ENCODE data around the gene BROX. TPM values are rescaled to one million over a fixed set of nuclear protein-coding genes. Genes with fewer than 3 reads are reported as not detected.
"Not testable (repeated sequence)": the region's sequence is repeated elsewhere in the genome, so short reads cannot be mapped to it uniquely, and the experiment has no call there.

The BROX gene
- total RNA-seq, 2 experiments from 2014 or later: 38.1 to 38.3 TPM

DNA sequence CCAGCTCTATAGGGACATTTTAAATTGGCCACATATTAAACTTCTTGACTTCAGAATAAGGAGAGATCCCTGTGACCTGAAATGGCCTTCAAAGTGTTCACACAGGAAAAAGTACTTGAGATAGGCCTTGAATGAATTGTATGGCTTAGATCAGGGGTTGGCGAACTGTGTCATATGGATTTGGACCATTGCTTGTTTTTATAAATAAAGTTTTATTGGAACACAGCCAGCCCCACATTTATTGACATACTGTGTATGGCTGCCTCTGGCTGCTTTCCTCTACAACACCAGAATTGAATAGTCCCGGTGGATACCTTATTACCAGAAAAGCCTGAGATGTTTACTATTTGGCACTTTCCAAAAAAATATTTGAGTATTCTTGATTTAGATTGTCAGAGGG, 4.0 kb downstream of the BROX start:
- ChIA-PET CTCF (no interaction called here), POLR2A (no interaction called here)

DNA sequence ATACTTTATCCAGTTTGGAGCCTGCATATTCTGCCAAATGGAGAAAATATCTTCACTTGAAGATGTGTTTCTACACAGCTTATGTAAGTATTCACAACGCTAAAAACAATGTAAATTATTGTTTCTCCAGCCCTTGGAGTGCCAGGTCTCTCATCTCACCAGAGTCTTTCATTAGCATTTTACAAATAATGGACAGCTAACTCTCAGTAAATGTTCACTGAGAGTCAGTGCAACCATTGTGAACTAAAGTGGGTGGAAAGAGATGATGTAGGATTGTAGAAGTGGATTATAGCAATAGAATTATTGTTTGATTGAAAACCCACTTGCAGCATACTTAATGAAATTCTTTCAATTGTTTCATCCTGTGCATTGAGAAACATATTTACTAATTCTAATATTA, 16.4 kb downstream of the BROX start:
- ChIA-PET CTCF (no interaction called here), POLR2A (no interaction called here)

DNA sequence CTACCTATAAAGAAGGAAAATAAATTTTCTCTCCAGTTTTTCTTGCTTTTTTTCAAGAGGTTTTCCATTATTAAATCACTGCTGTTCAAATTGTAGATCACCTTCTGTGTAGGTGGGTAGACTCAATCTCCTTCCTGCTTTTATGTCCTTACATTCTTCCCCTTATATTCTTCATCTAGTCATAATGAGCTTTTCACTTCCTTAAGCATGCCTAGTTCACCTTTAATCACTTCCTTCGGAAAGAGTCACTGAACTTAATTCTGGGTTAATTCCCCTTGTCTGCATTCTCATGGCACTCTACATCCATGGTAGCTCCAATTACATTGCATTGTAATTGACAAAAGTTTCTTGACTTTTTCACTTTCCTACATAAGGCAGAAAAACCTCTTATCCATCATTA, 18.5 kb downstream of the BROX start:
- POLR2A ChIA-PET: no interaction called here

DNA sequence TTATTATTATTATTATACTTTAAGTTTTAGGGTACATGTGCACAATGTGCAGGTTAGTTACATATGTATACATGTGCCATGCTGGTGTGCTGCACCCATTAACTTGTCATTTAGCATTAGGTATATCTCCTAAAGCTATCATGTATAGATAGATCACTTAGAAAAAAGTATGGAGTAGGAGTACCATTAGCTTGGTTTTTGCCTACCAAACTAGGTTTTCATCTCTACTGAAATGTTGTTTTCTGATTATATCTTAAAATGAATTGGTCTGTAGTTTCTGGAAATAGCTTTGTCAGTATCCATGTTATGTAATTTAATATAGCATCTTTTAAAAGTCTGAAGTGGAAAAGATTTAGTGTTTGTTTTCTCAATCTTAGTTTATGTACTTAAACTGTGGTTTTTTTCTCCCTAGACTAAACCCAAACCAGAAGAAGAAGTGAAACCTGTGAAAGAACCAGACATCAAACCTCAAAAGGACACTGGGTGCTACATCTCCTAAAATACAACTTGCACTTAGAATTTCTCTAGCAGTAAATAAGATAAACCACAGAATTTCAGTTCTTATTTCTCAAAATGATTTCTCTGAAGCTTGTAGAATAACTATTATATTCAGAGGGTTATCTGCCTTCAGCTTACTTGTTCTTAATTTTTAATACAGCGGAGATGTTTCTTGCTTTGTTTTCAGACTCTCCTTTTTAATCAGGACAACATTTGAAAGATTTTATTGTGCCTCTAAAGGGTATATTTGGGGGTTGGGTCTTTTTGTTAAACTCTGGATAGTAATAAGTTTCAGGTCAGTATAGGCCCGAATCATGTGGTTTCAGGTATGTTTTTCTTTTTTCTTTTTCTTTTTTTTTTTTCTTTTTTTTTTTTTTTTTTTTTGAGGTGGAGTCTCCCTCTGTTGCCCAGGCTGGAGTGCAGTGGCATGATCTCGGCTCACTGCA, 20.1 kb downstream of the BROX start:
- ChIA-PET POLR2A (no interaction called here), CTCF (interaction anchor here (0.7 kb wide), 1 partner anchor 274 kb away, joined by 3 read pairs; no protein-coding TSS in a partner anchor)

More for the DNA sequence above, 18.5 kb downstream of the BROX start:
- CTCF ChIA-PET: no interaction called here

DNA sequence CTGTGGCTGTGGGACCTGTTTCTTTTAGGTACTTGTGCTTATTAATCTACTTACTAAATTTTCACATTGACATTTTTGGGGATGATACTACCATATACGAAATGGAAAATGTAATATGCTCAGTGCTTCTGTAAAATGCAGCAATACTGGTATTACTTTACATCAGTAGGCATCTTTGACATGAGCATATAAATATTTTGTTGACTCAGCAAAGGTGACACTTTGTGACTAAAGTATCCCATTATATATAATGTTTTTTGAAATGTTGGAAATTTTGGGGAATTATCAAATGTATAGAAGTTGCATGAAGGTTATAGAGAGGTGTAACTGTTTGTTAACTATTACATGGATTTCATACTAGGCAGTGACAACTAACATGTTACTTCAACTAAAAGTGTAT, 22.4 kb downstream of the BROX start:
- ChIA-PET CTCF (no interaction called here), POLR2A (no interaction called here)

DNA sequence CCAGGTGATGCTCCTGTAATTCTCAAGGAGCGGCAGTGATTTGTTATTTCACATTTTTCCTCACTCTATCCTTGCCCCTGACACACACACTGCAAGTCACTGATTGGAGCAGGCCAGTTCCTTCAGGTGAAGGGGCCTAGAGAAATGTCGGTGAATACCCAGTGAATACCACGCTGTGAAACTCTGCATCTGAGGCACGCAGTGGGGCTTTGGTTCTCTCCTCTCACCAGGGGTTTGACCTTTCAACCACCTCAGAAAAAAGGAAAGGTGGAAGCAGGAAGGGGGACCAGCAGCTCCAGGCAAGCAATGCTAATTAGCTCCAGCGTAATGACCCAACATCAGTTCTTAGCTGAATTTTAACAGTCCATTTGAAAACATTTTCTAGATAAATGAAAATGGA, 24.1 kb downstream of the BROX start:
- POLR2A ChIA-PET: interaction anchor here (0.5 kb wide), 2 partner anchors 17 to 207 kb away, joined by 3 to 7 read pairs; no protein-coding TSS in a partner anchor
- CTCF ChIA-PET: no interaction called here

DNA sequence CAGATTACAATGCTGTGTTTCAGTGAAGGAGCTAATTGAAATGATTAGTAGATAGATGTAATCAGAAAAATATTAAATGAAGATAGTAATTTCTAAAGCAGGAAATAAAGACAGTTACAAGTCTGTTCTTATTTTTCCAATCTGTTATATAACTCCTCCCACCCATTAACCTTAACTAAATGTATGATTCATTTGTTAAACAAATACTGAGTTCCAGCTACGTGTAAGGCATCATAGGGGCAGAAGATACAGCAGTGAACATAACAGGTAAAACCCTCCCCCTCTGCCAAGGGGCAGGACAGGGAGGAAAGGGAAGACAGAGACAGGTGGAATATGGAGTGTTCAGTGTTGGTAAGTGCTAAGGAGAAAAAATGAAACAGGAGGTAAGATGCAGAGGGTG, 24.6 kb downstream of the BROX start, which contains the start of gene FAM177B:
Gene FAM177B, plus strand, starts transcription at position 231 of the 400 bp plus-strand sequence. CDS start 9,344 bp downstream, outside the sequence.
- ChIA-PET CTCF (no interaction called here), POLR2A (interaction anchor here (0.5 kb wide), 1 partner anchor 207 kb away, joined by 3 read pairs; no protein-coding TSS in a partner anchor)

DNA sequence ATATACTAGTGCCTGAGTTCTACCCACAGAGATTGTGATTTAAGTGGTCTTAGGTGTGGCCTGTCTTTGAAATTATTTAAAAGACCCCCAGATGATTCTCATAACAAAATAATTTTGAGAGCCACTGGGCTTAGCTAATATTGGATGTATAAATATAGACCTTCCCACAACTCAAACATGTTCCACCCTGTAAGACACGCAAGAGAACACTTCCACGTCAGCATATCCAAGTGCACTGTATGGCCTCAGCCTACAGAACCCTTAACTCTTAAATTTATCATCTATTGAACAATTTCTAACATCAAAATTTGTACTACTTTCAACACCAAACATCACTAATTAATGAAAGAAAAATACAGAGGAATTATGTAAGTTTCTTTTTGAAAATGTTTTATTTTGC, 27.1 kb downstream of the BROX start:
- POLR2A ChIA-PET: no interaction called here
- CTCF ChIA-PET: no interaction called here

DNA sequence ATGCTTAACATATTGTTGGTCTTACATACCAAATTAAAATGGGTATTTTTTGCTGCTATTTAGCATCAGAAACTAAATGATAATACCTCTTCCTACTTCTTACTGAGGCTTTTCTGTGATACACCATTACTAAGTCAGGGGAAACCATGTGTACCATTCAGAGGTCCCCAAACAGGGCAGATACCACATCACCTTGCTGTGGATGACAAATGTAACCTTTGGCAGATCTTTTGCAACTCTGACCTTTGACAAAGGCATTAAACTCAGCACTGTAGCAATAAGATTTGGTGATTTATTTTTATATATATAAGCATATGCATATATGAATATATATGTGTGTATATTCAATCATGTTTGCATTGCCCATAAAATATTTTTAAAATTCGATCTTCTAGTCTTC, 27.6 kb downstream of the BROX start:
- CTCF ChIA-PET: interaction anchor here (1.0 kb wide), 1 partner anchor 341 kb away, joined by 3 read pairs; no protein-coding TSS in a partner anchor
- POLR2A ChIA-PET: no interaction called here

DNA sequence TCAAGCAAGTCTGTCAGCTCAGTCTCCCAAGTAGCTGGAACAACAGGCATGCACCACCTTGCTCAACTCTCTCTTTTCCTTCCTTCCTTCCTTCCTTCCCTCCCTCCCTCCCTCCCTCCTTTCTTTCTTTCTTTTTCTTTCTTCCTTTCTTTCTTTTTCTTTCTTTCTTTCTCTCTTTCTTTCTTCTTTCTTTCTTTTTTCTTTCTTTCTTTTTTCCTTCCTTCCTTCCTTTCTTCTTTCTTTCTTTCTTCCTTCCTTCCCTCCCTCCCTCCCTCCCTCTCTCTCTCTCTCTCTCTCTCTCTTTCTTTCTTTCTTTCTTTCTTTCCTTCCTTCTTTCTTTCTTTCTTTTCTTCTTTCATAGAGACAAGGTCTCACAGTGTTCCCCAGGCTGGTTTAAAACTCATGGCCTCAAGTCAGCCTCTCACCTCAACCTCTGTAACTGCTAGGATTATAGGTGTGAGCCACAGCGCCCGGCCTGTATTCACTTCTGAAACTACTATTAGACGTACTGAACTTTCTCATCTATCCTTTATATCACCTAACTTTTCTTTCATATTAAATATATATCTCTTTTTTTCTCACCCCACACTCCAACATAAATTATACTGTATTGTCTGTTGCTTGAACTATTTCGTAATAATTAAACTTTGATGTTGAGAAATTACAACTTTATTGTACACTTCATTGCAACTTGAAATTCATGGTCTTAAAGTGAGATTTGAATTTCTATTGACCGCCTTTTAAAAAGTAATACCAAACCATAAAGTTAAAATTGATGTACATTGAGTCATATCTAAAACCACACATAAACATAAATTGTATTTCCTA, 29.5 kb downstream of the BROX start:
- POLR2A ChIA-PET, CTCF ChIA-PET: not testable (repeated sequence)

DNA sequence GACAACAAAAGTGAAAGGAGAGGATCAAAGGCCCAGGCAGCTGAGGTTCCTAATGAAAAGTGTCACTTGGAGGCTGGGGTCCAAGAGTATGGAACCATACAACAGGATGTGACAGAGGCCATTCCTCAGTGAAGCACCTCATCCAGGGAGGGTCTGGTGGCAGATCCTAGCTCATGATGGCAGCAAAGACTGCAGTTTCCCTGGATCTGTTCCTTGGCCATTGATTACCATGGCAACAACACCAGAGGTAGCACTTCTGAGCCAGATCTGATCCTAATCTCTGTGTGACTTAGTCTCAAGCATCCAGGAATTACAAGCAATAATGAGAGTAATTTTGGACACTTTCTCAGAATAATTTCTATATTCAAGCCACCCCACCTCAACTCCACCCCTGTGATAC, 37.6 kb downstream of the BROX start:
- POLR2A ChIA-PET: no interaction called here

DNA sequence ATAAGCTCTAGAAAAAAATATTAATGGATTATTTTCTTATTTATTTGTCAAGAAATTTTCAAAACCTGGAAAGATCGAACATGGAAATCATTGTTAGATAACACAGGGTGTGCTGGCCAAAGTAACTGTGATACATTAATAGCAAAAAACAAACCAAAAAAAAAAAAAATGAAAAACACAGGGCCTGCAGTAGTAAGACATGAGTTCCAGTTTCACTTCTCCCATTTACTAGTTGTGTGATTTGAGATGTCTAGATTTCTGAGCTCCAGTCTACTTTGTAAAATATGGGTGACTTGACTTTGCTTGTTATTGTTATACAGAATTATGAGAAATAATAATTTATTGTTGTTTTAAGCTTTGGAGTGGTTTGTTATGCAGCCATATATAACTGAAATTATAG, 38.3 kb downstream of the BROX start:
- ChIA-PET CTCF (no interaction called here), POLR2A (no interaction called here)

More for the DNA sequence above, 37.6 kb downstream of the BROX start:
- CTCF ChIA-PET: no interaction called here

DNA sequence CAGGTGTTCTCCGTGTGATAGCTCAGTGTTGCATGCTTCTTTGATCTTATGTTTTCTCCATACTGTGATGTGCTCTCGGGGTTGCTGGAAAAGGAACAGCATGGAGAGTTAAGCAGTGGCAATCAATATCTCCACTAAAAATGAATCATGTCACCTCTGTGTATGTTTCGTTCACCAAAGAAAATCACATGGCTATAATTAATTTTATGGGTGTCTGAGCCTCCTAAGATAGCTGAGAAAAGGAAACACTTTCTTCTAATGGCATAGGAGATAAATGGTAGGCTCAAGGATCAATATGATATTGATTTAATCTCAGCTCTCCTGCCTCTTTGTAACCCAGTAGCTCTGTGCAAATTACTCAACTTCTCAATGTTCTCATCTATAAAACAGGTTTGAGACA, 38.9 kb downstream of the BROX start:
- CTCF ChIA-PET: no interaction called here
- POLR2A ChIA-PET: no interaction called here

DNA sequence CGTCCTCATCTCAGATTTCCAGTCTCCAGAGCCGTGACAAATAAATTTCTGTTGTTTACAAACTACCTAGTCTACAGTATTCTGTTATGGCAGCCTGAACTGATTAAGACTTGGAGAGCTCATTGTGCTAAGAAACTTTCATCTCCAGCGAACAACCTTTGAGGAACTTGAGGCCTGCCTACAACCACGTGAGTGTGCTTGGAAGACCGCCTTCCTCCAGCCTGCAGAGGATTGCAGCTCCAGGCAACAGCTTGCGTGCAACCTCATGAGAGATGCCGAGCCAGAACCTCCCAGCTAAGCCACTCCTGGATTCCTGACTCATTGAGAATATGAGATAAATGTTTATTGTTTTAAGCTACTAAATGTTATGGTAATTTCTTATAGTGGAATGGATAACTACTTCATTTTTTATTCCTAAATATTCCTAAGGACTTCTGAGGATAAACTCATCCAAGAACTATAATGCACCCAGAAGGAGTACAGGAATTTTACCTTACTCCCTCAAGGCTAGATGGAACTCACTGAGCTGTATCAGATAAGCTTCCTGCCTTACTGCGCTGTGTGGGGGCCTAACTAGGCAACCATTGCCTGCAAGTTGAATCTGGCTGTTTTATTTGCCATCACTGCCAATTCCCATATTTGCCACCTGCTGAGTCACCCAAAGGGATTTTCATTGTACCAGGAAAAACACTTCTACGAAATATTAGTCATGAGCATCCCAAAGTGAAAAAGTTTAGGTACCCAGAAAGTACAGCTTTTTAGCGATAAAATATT, 42.2 kb downstream of the BROX start:
- ChIA-PET POLR2A (interaction anchor here (0.7 kb wide), 1 partner anchor 303 kb away, joined by 3 read pairs; no protein-coding TSS in a partner anchor), CTCF (no interaction called here)

DNA sequence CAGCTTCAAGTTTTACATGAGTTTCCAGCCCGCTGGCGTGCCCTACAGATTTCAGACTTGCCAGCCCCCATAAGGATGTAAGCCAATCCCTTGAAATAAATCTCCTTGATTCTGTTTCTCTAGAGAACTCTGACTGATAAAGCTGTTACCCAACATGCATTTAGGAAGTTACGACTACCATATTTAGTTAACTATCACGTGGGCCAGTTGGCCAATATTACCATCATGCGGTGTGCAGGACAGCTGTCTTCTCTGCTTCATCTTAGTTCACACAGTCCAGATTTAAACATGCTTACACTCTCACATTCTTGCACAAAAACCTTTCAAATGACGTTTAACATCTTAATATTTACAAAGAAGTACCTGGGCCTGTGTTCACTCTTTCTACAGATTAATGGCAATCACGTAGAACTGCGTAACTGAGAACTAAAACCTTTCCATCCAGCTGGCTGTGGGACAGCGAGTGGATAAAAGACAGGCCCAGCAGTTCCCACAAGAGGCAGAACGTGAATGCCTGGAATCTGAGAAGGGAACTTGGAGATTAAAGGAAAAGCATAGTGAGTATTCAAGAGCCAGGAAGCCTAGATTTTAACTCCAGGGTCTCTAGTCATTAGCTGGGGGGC, 45.4 kb downstream of the BROX start:
- ChIA-PET CTCF (no interaction called here), POLR2A (no interaction called here)

DNA sequence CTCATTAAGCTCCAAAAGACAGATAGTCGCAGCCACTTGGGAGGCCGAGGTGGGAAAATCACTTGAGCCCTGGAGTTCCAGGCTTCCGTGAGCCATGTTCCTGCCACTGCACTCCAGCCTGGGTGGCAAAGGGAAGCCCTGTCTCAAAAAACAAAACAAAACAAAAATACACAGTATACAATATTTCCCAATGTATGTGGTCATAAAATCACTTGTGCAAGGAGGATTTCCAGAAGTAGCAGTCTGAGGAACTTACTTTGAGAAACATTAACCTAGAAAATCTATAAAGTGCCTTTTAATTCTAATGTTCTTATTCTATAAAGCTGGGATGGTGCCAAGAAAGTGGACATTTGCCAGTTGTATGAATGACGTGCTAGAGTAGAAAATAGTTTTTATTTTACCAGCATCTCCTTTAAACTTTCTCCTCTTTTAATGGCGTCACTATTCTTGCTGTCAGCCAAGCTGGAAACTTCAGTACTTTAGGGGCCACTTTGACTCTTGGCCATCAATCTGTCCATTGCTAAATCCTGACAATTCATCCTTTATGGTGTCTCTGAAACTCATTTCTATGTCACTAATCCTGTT, 47.2 kb downstream of the BROX start:
- POLR2A ChIA-PET: no interaction called here
- CTCF ChIA-PET: no interaction called here

DNA sequence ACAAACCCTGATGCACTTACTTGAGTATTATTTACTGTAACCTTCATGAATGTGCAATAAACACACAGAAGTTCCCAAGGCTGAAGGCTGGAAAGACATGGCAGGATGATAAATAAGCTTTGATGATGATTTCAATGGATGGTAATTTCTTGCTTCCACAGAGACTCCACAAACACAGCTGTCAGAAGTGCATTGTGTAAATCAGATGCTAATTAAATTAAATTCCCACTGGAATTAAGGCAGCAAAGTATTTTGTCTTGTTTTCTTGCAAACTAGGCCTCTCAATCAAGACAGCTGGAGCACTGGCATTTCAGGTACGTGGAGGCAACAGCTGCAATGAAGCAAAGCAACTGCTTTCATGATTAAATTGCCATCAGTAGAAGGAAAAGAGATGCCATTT, 48.7 kb downstream of the BROX start:
- CTCF ChIA-PET: no interaction called here

DNA sequence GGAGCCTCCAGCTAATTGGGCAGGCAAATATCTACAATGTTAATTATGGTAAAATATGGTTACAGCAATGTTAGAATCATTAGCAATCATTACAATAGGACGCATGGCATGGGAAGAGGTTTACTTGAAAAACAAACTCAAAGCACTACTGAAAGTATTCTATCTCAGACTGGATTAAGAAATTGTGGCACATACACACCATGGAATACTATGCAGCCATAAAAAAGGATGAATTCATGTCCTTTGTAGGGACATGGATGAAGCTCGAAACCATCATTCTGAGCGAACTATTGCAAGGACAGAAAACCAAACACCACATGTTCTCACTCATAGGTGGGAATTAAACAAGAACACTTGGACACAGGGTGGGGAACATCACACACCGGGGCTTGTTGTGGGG, 49.8 kb downstream of the BROX start:
- POLR2A ChIA-PET, CTCF ChIA-PET: not testable (repeated sequence)

More for the DNA sequence above, 48.7 kb downstream of the BROX start:
- POLR2A ChIA-PET: no interaction called here

DNA sequence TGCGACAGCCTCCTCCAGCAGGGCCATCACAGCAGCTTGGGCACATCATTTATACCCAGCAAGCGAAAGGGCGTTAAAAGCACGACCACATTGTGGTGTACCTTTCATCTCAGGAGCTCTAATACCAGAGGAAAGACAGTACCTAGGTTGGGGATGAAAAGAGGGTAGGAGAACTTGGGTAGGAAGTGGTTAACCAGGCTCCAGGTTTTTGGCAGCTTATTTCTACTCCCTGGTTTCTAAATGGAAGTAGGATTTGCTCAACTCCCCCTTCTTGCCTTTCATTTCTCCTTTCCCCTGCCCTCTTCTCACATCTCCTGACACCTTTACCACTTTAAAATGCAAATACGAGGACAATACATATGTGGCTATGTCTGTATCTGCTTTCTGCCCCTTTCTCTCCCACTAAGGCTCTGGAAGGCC, 54.8 kb downstream of the BROX start:
- CTCF ChIA-PET: interaction anchor here (0.5 kb wide), 1 partner anchor 977 kb away, joined by 3 read pairs; no protein-coding TSS in a partner anchor
- POLR2A ChIA-PET: no interaction called here

Measured in activated CD8-positive, alpha-beta memory T cell treated with anti-CD3 and anti-CD28 coated beads for 36 hours (primary cell).